Pancreas (tissue), 10 donors: ENCODE measurements around the gene KLHL26. TPM values are rescaled to one million over a fixed set of nuclear protein-coding genes. Genes with fewer than 3 reads are reported as not detected.
A peak's percentile ranks its signal among the peaks of the same experiment; 100 is the strongest.

Experiments
- ATAC-seq, 4 donors: fragments of 200-7000 bp; cut with Tn5 transposase; one replicate each; pipeline versions ENCODE4 v1.8.0 to v1.9.1; 2020; ENCODE audit warnings: mild to moderate bottlenecking in 4 of 4, moderate library complexity in 4 of 4
- DNase-seq, 6 donors: peaks; one replicate each; pipeline ENCODE4 v3.0.0-alpha.2; 2020
- FAIRE-seq: peaks from 2 replicates; lab custom pipeline; 2012; peaks lifted over from hg19 to GRCh38; lab: Jason Lieb, UNC
- H3K27ac ChIP-seq, 4 donors: fragments of 200-600 bp; sonication (generic); 1 replicate in 3 of 4; 2 replicates in 1 of 4; pipeline versions ENCODE4 v1.5.0 to v1.8.0; 2020
- H3K27me3 ChIP-seq, 4 donors: fragments of 200-600 bp; one replicate each; pipeline ENCODE4 v1.8.0; 2021
- H3K36me3 ChIP-seq, 3 donors: fragments of 200-600 bp; sonication (generic) in 1 of 3; one replicate each; pipeline versions ENCODE4 v1.5.0 to v1.8.0; 2020 to 2021
- H3K4me1 ChIP-seq, 3 donors: fragments of 200-600 bp; one replicate each; pipeline ENCODE4 v1.8.0; 2021
- H3K4me3 ChIP-seq, 4 donors: fragments of 200-600 bp; sonication (generic) in 2 of 4; one replicate each; pipeline versions ENCODE4 v1.5.0 to v1.8.0; 2020 to 2021
- H3K9me3 ChIP-seq, 4 donors: fragments of 200-600 bp; one replicate each; pipeline ENCODE4 v1.8.0; 2021
- WGBS, 2 donors: extraction: QIAGEN DNeasy Blood & Tissue Kit; methylation state at CpG; one replicate each; pipeline ENCODE4 v1.1.7; 2013; 5-methylcytosine and 5-hydroxymethylcytosine counted together
- intact Hi-C, 3 donors: fragments of 100-400 bp; cut with DNase I; formaldehyde crosslinking; loops; one replicate each; pipeline versions ENCODE4 v1.11.1 to v1.14.2; 2022
- polyA plus RNA-seq, 2 donors: library from polyadenylated mRNA; stranded (reverse); fragments of 200-250 nt; gene quantifications; one replicate each; pipeline ENCODE4 v1.2.3, GENCODE V29; 2013
- total RNA-seq, 6 donors: library from RNA; stranded (reverse); fragmentation: NEBNext Ultra II Directional in 4 of 6; extraction: Animal tissue kit (Norgen Biotek cat#: 25700) in 4 of 6; gene quantifications; one replicate each; pipeline versions ENCODE4 v1.2.1 to v1.2.4, GENCODE V29; 2021 to 2023
- TF ChIP-seq, protein P1 (sequence below), 4 donors: fragments of 200-600 bp; sonication (generic) in 3 of 4; IDR thresholded peaks; one replicate each; pipeline versions ENCODE4 v1.5.0 to v1.8.0; 2021; ENCODE audit warnings: antibody characterized with exemption in 4 of 4
- donor health status: healthy with polysubstance abuse.
- donor health status: DM: no; HTN: no; CAD: no; lungs with moderate emphysema.
- donor health status: DM: no; HTN: no; CAD: no.
- donor health status: control.
- donor health status: control.
- donor health status: Bipolar disorder and iron deficiency.
- donor health status: DM: yes; HTN: yes; CAD: no.
- donor health status: DM: no; HTN: no; CAD: no.
- donor health status: DM: no; HTN: no; CAD: no.
- donor health status: DM: yes; HTN: yes; CAD: no.

Gene KLHL26
- total and polyA plus RNA-seq, 8 donors = 3.2 to 7.8 (median 5.0) TPM

DNA sequence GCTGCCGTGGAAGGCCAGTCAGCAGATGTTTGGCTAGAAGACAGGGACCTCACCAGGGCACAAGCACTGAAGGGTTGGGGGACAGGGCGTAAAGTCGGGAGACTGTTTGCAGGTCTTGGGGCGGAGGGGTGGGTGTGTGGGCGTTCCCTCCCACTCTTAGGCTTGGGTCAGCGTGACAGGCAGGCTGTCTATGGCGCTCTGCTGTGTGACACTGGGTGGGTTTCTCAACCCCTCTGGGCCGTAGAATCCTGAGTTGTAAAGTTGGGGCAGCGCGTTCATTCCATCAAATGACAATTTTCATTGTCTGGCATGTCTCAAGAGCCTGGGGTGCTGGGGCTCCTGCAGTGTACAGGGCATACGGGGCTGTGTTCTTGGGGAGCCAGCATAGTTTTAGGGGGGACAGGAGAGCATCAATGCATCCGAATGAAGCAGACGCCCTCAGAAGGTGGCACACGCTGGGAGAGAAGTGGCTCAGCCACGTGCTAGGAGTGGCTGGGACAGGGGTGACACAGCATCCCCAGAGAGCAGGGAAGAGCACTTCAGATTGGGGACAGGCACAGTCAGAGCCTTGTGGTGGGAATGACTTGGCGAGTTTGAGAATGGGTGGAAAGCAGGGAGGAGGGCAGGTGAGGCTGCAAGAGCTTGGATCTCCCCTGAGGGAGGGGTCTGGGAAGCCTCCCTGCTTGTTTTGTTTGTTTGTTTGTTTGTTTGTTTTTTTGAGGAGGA is 51.1 kb downstream of the KLHL26 start:
- DNase-seq = no peak

DNA sequence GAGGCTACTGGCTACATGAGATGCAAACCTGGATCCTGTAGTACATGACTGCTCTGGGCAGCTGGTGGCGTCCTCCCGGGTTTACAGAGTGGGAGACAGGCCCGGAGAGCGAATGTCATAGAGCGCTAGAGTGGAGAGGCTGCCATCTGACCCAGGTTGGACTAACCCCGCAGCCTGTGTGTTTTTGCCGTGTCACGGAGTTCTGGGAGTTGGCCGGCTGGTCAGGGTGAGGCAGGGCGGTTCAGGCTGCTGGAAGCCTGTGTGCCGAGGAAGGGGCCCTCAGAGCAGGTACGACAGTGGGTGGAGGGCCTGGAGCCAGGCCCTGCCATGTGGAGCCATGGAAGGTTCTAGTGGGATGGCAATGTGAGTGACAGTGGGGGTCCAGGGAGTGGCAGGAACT is 59.2 kb downstream of the KLHL26 start:
- no peak overlapping the region for H3K4me3 ChIP-seq
- intact Hi-C loops = no loop called here
- no peaks in the 10 kb centered on the region for H3K9me3 ChIP-seq
- ATAC-seq (no peak), FAIRE-seq (no peak), DNase-seq (no peak)
- no peak overlapping the region for H3K27ac ChIP-seq
- peaks cover 0 to 7% (median 0%) of the 10 kb centered on the region in 3 donors for H3K4me1 ChIP-seq
- 81 to 88% methylated on average over 12 of the region's 12 CpGs for WGBS, 2 donors
- no peaks in the 10 kb centered on the region for H3K36me3 ChIP-seq
- H3K27me3 ChIP-seq = no peaks in the 10 kb centered on the region
- TF ChIP-seq, protein P1, sequence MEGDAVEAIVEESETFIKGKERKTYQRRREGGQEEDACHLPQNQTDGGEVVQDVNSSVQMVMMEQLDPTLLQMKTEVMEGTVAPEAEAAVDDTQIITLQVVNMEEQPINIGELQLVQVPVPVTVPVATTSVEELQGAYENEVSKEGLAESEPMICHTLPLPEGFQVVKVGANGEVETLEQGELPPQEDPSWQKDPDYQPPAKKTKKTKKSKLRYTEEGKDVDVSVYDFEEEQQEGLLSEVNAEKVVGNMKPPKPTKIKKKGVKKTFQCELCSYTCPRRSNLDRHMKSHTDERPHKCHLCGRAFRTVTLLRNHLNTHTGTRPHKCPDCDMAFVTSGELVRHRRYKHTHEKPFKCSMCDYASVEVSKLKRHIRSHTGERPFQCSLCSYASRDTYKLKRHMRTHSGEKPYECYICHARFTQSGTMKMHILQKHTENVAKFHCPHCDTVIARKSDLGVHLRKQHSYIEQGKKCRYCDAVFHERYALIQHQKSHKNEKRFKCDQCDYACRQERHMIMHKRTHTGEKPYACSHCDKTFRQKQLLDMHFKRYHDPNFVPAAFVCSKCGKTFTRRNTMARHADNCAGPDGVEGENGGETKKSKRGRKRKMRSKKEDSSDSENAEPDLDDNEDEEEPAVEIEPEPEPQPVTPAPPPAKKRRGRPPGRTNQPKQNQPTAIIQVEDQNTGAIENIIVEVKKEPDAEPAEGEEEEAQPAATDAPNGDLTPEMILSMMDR (IDR thresholded peaks at IDR 0.05) = no peak

More for the DNA sequence above, 51.1 kb downstream of the KLHL26 start:
- ATAC-seq (no peak), FAIRE-seq (no peak)
- H3K4me1 ChIP-seq = peaks cover 0 to 3% (median 2%) of the 10 kb centered on the region in 3 donors
- H3K9me3 ChIP-seq = no peaks in the 10 kb centered on the region
- WGBS, 2 donors = 91 to 93% methylated on average over 16 of the region's 16 CpGs
- no peak overlapping the region for H3K27ac ChIP-seq
- TF ChIP-seq, protein P1 (IDR thresholded peaks at IDR 0.05) = no peak
- no peaks in the 10 kb centered on the region for H3K36me3 ChIP-seq
- intact Hi-C loops = no loop called here
- no peaks in the 10 kb centered on the region for H3K27me3 ChIP-seq
- H3K4me3 ChIP-seq = no peak overlapping the region

DNA sequence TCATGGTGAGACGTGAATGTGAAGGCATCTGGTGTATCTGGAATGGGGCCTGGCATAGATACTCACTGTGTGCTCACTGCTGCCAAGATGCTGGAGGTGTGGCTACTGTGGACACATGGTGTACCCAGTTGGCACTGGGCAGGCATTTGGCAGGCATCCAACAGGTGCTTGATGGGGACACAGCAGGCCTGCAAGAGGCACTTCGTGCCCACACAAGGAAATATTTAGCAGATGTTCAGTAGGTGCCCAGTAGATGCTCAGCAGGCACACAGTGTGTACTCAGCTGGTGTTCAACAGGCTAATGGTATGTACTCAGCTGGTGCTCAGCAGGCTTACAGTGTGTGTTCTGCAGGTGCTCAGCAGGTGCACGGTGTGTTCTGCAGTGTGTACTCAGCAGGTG is 60.9 kb downstream of the KLHL26 start:
- DNase-seq = peak; percentile 40 to 89 (median 67)
- WGBS, 2 donors = 41 to 43% methylated on average over 3 of the region's 3 CpGs
- Histone ChIP-seq H3K9me3 (no peaks in the 10 kb centered on the region), H3K36me3 (no peaks in the 10 kb centered on the region), H3K4me1 (peaks cover 0 to 7% (median 0%) of the 10 kb centered on the region in 3 donors), H3K27ac (no peak overlapping the region), H3K4me3 (no peak overlapping the region), H3K27me3 (no peaks in the 10 kb centered on the region)
- intact Hi-C loops = no loop called here
- ATAC-seq = peak in 2 of 4 donors; percentile 8 to 21
- TF ChIP-seq, protein P1 (IDR thresholded peaks at IDR 0.05) = no peak
- no peak for FAIRE-seq

DNA sequence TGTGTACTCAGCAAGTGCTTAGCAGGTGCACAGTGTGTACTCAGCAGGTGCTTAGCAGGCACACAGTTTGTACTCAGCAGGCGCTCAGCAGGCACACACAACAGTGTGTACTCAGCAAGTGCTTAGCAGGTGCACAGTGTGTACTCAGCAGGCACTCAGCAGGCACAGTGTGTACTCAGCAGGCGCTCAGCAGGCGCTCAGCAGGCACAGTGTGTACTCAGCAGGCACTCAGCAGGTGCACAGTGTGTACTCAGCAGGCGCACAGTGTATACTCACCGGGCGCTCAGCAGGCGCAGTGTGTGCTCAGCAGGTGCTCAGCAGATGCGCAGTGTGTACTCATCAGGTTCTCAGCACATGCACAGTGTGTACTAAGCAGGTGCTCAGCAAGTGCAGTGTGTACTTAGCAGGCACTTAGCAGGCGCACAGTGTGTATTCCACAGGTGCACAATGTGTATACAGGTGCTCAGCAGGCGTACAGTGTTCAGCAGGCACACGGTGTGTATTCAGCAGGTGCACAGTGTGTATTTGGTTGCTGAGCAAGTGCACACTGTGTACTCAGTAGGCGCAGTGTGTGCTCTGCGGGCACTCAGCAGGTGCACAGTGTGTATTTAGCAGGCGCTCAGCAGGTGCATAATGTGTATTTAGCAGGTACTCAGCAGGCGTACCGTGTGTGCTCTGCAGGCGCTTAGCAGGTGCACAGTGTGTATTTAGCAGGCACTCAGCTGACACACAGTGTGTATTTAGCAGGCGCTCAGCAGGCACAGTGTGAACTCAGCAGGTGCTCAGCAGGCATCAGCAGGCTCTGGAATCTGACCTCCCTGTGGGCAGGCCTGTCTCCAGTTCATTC is 61.7 kb downstream of the KLHL26 start:
- Histone ChIP-seq H3K4me1 (peaks cover 0 to 7% (median 0%) of the 10 kb centered on the region in 3 donors), H3K36me3 (no peaks in the 10 kb centered on the region), H3K4me3 (no peak overlapping the region), H3K27me3 (no peaks in the 10 kb centered on the region), H3K27ac (no peak overlapping the region), H3K9me3 (no peaks in the 10 kb centered on the region)
- DNase-seq (no peak), FAIRE-seq (no peak), ATAC-seq (no peak)
- TF ChIP-seq, protein P1 (IDR thresholded peaks at IDR 0.05) = no peak
- intact Hi-C loops = no loop called here
- 88 to 89% methylated on average over 18 of the region's 18 CpGs for WGBS, 2 donors
